Liver (tissue), 3 donors: ENCODE results near the gene HS1BP3.

Experiments
- RAD21 ChIP-seq, 2 donors: IDR thresholded peaks; 2 replicates each; pipeline ENCODE4 v1.6.1; 2016; ENCODE audit warnings: antibody characterized with exemption in 2 of 2, mild to moderate bottlenecking in 2 of 2
- YY1 ChIP-seq: IDR thresholded peaks from 2 replicates; pipeline ENCODE4 v1.6.1; 2016; ENCODE audit warnings: antibody characterized with exemption, mild to moderate bottlenecking
- TF ChIP-seq, protein P1 (sequence below): fragments of 150-350 bp; IDR thresholded peaks from 2 replicates; pipeline ENCODE4 v1.5.1; 2017; ENCODE audit warnings: improper control_type of control experiment, low read depth, low read length; ENCODE audit not compliant: missing input control
- TF ChIP-seq, protein P2 (sequence below): IDR thresholded peaks from 2 replicates; pipeline ENCODE4 v1.6.1; 2016; ENCODE audit warnings: antibody characterized with exemption, mild to moderate bottlenecking
- donor health status: healthy.
- donor health status: healthy.

GRCh38 chr2:20652673-20653575 lies 2.0 kb upstream of the HS1BP3 start:
- TF ChIP-seq, protein P1, sequence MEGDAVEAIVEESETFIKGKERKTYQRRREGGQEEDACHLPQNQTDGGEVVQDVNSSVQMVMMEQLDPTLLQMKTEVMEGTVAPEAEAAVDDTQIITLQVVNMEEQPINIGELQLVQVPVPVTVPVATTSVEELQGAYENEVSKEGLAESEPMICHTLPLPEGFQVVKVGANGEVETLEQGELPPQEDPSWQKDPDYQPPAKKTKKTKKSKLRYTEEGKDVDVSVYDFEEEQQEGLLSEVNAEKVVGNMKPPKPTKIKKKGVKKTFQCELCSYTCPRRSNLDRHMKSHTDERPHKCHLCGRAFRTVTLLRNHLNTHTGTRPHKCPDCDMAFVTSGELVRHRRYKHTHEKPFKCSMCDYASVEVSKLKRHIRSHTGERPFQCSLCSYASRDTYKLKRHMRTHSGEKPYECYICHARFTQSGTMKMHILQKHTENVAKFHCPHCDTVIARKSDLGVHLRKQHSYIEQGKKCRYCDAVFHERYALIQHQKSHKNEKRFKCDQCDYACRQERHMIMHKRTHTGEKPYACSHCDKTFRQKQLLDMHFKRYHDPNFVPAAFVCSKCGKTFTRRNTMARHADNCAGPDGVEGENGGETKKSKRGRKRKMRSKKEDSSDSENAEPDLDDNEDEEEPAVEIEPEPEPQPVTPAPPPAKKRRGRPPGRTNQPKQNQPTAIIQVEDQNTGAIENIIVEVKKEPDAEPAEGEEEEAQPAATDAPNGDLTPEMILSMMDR: no peak
- TF ChIP-seq YY1 (no peak), RAD21 (IDR thresholded peaks at IDR 0.05) (no peak)
- TF ChIP-seq, protein P2, sequence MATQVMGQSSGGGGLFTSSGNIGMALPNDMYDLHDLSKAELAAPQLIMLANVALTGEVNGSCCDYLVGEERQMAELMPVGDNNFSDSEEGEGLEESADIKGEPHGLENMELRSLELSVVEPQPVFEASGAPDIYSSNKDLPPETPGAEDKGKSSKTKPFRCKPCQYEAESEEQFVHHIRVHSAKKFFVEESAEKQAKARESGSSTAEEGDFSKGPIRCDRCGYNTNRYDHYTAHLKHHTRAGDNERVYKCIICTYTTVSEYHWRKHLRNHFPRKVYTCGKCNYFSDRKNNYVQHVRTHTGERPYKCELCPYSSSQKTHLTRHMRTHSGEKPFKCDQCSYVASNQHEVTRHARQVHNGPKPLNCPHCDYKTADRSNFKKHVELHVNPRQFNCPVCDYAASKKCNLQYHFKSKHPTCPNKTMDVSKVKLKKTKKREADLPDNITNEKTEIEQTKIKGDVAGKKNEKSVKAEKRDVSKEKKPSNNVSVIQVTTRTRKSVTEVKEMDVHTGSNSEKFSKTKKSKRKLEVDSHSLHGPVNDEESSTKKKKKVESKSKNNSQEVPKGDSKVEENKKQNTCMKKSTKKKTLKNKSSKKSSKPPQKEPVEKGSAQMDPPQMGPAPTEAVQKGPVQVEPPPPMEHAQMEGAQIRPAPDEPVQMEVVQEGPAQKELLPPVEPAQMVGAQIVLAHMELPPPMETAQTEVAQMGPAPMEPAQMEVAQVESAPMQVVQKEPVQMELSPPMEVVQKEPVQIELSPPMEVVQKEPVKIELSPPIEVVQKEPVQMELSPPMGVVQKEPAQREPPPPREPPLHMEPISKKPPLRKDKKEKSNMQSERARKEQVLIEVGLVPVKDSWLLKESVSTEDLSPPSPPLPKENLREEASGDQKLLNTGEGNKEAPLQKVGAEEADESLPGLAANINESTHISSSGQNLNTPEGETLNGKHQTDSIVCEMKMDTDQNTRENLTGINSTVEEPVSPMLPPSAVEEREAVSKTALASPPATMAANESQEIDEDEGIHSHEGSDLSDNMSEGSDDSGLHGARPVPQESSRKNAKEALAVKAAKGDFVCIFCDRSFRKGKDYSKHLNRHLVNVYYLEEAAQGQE: no peak
